ENCODE data around the gene KDF1.

The KDF1 gene

DNA sequence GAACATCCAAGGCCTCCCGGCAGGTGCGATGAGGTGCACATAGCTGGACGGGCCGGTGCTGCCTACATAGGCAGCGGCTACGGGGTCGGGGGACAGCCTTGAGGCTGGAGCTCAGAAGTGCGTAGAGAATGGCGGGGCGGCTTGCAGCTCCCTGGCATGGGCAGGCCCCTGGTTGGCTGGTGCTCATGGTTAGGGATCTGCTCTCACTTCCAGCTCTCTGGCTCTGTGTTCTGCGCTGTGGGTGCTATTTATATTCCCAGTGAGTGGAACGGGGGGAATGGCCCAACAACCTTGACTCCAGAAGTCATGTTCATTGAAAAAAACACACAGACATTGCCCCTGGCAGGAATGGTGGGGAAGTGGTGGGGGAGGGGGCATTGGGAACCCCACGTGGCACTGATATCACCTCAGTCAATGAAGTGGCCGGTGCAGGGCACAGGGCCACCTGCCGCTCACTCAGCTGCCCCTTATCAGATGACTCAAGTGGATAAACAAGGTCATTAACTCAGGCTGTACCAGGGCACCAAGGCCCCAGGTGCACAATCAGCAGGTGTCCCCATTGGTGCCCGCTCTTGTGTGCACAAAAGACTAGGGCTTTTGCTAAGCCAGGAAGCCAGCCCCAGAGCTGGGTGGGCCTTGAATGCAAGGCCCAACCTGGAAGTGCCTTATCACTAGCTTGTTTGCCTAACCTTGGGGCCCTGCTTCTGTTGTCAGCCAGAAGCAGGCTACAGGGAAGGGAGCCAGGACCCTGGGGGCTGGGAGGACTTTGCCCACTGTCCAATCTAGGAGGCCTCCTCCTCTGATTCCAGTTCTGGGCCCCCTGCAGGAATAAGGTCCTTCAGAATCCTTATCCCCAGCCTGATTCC, 46.3 kb downstream of the KDF1 start, which contains the start of gene NR0B2:
Gene NR0B2 (minus strand): TSS at position 222 of the 866 bp plus-strand sequence. CDS start 35 bp downstream, at position 187.
- DNase-seq = no peak

- no peak for DNase-seq
Measured at GRCh38 chr1:26913389-26913753, 46.9 kb downstream of the KDF1 start.

DNA sequence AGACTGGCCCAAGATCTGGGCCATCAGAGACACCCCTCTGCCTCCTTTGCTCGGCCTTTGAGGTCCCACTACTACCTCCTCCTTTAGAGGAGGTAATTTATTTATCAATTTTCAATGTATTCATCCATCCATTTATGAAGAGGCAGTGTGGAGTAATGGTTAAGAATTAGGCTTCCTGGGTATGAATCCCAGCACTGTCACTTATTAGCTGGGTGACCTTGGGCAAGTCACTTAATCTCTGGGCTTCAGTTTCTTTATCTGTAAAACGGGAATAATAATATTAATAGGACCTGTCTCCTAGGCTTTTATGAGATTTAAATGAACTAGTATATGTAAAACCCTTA, 48.1 kb downstream of the KDF1 start:
- no peak for DNase-seq

DNA sequence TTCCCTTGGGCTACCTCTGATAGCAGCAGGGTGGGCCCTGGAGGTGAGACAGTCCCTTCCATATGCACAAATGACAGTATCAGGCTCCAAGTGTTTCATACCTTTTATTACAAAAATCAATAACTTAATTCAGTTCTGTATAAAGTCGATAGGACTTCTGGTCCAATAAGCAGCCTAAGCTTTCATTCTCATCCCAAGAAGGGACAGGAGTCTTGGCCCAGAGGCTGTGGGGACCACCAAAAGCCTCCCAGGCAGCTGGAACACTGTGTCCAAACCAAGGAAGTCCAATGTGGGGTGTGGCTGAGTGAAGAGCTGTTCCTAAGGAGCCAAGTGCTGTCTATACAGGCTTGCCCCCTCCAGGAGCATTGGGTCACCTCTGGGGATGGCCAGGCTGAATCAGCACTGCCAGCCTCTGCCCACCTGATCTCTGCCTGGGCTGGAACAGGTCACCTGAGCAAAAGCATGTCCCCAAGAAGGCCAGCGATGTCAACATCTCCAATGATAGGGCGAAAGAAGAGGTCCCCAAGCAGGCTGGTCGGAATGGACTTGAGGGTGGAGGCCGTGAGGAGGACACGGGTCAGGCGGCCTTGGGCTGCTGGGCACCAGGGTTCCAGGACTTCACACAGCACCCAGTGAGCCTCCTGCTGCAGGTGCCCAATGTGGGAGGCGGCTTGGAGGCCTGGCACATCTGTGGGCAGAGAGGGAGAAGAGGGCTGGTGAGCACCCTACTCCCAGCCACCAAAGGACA, 48.7 kb downstream of the KDF1 start:
- DNase-seq = no peak

- no peak for DNase-seq
Measured at GRCh38 chr1:26910343-26911160, 49.7 kb downstream of the KDF1 start.

GRCh38 chr1:26909951-26910342, 50.3 kb downstream of the KDF1 start:
- no peak for DNase-seq

DNA sequence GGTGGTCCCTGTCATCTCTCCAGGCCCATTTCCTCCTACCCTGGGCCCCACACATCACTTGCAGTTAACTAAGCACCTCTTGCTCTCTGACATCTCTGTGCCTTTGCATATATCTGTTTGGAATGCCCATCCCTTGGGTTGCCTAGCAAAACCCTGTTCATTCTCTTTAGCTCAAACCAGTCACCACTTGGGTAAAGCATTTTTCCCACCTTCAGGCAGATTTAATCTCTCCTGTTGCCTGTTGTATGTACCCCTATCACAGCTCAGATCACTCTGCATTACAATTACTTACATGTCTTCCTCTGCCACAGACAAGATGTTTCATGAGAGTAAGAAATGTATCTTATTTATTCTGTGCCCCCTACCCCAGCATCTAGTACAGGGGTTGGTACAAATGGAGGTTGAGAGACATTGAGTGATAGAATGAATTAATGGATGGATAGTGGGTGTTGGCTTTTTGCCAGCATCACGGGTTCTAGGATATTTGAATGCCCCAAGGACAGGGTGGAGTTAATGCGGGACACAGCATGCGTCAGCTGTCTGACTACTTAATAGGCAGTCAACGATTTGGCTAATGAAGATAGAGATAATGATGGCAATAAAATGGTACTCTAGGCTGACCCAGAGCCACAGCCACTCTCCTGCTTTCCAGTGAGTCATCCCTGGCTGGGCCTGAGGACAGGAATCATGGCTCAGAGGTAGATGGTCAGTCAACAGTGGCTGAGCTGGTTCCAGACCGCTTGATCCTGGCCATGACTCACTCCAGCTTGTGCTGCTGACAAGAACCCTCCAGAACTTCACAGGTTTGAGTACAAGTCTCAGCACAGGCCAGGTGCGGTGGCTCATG, 53.0 kb downstream of the KDF1 start:
- DNase-seq = no peak

DNA sequence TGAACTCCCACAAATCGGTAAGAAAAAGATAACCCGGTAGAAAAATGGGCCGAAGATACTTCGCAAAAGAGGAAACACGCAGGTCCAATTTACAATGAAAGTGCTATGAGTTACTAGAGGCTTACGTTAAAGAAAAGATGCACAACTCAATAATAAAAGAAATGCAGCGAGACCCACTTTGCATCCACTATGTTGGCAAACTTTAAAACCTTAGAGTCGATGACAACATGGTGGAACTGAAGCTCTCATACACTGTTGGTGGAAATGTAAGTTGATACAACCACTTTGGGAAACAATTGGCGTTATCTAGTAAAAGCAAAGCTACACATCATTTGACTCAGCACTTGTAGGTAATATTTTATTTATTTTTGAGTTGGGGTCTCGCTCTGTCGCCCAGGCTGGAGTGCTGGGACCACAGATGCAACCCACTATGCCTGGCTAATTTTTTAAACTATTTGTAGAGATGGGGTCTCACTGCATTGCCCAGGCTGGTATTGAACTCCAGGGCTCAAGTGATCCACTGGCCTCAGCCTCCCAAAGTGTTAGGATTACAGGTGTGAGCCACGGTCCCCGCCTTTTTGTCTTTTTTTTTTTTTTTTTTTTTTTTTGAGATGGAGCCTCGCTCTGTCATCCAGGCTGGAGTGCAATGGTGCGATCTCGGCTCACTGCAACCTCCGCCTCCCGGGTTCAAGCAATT, 59.3 kb downstream of the KDF1 start:
- no peak for DNase-seq

DNA sequence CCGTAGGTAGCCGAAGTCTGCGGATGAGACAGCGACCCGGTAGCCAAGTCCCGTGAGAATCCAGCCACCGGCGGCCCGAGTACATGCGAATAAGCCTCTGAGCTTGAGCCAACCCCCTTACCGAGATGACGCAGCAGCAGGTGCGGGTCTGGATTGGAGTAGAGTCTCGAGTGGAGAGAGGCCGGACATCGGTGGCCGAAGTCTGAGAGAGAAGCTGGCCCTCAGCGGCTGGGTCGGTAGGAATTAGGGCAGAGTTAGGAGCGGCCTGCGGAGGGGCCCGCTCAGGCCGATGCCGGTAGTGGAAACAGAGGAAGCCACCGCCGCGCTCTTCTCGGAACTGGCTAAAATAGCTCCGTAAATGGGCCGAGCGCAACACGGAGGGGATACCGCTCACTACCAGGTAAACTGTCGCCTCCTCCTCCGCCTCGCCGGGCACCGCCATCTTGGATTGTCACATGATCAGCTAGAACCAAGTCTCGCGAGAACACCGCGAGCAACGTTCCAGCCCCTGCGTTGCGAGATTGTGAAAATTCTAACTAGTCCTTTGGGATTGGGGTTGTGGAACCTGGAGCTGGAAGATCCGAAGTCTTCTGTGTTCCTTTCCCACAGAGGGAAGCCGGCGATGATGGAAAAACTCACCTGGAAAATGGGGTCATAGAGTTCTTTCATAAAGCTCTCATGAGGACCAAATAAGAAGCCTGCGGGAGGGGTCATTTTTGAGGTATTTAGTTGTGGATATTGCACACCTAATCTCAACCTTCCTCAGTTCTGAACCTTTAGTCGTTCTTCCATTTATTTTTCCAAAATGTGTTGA, 60.1 kb downstream of the KDF1 start, which contains the start of gene GPATCH3:
Gene GPATCH3 (minus strand): TSS at position 467 of the 814 bp plus-strand sequence. CDS start 25 bp downstream, at position 442.
- DNase-seq = peak; percentile 74 to 76

Measured in hippocampal formation (tissue), 2 donors.